K562 (cell line): ENCODE measurements around the gene RCHY1. TPM values are rescaled to one million over a fixed set of nuclear protein-coding genes. Genes with fewer than 3 reads are reported as not detected.
A peak's percentile ranks its signal among the peaks of the same experiment; 100 is the strongest.

ENCODE experiments used
- CBFA2T3 ChIP-seq: fragments of 450-650 bp; IDR thresholded peaks from 2 replicates; pipeline ENCODE4 v1.6.1; 2017
- CEBPG ChIP-seq, 3 experiments: fragments of 200-800 bp in 1 of 3; sonication (Bioruptor generic) in 1 of 3; sonication (generic) in 1 of 3; formaldehyde crosslinking in 1 of 3; IDR thresholded peaks in 2 of 3; conservative IDR thresholded peaks in 1 of 3; 2 replicates each; pipeline versions ENCODE4 v1.6.1 to v1.8.0; 2016 to 2022; ENCODE audit warnings: missing compliant biosample characterization in 2 of 3, missing genetic modification characterization in 2 of 3, mild to moderate bottlenecking in 1 of 3, missing genetic modification reagents in 1 of 3
- CTBP1 ChIP-seq: fragments of 450-650 bp; IDR thresholded peaks from 2 replicates; pipeline ENCODE4 v1.6.1; 2016; ENCODE audit warnings: borderline replicate concordance
- FOXJ2 ChIP-seq: fragments of 200-800 bp; sonication (Bioruptor generic); IDR thresholded peaks from 2 replicates; pipeline ENCODE4 v1.6.1; 2016; ENCODE audit warnings: missing genetic modification characterization, missing compliant biosample characterization
- FOXJ3 ChIP-seq: sonication (generic); formaldehyde crosslinking; IDR thresholded peaks from 2 replicates; pipeline ENCODE4 v1.4.0; 2020; ENCODE audit warnings: mild to moderate bottlenecking, missing genetic modification reagents
- FOXP1 ChIP-seq: sonication (generic); formaldehyde crosslinking; IDR thresholded peaks from 2 replicates; pipeline ENCODE4 v1.8.0; 2022; ENCODE audit warnings: mild to moderate bottlenecking, missing genetic modification reagents
- HNRNPH1 ChIP-seq: fragments of 200-400 bp; formaldehyde crosslinking; optimal IDR thresholded peaks from 2 replicates; pipeline ENCODE3; 2017; ENCODE audit warnings: low read depth, mild to moderate bottlenecking, low read length, moderate library complexity
- MYC ChIP-seq, 2 experiments: fragments of 250-450 bp in 1 of 2; sonication (Bioruptor Pico) in 1 of 2; IDR thresholded peaks; 2 replicates each; pipeline versions ENCODE4 v1.5.1 to v1.6.1; 2012 to 2021; ENCODE audit warnings: low read depth in 2 of 2, borderline replicate concordance in 1 of 2, improper control_type of control experiment in 1 of 2, low read length in 1 of 2, mild to moderate bottlenecking in 1 of 2, moderate library complexity in 1 of 2
- PHF20 ChIP-seq: fragments of 450-650 bp; IDR thresholded peaks from 2 replicates; pipeline ENCODE4 v1.6.1; 2018; ENCODE audit not compliant: partially characterized antibody
- POLR2AphosphoS5 ChIP-seq: IDR thresholded peaks from 2 replicates; pipeline ENCODE4 v1.6.1; 2011; ENCODE audit warnings: mild to moderate bottlenecking, low read depth, low read length, moderate library complexity; ENCODE audit not compliant: control insufficient read depth, insufficient read depth
- PRMT5 ChIP-seq: sonication (generic); formaldehyde crosslinking; IDR thresholded peaks from 2 replicates; pipeline ENCODE4 v1.5.0; 2020; ENCODE audit warnings: missing genetic modification reagents
- RB1 ChIP-seq: fragments of 450-650 bp; IDR thresholded peaks from 2 replicates; pipeline ENCODE4 v1.6.1; 2017; ENCODE audit warnings: low read depth, mild to moderate bottlenecking
- SAFB ChIP-seq: fragments of 200-400 bp; formaldehyde crosslinking; IDR thresholded peaks from 2 replicates; pipeline ENCODE4 v1.6.1; 2017; ENCODE audit warnings: low read depth, low read length, borderline replicate concordance
- TBL1XR1 ChIP-seq, 2 experiments: IDR thresholded peaks; 2 replicates each; pipeline ENCODE4 v1.6.1; 2012; ENCODE audit warnings: improper control_type of control experiment in 2 of 2, low read length in 2 of 2, mild to moderate bottlenecking in 1 of 2
- TEAD2 ChIP-seq: fragments of 450-650 bp; IDR thresholded peaks from 2 replicates; pipeline ENCODE4 v1.6.1; 2016; ENCODE audit warnings: missing genetic modification characterization, control low read depth, missing compliant biosample characterization
- ZEB2 ChIP-seq: fragments of 450-650 bp; IDR thresholded peaks from 2 replicates; pipeline ENCODE4 v1.6.1; 2016
- ZKSCAN1 ChIP-seq: fragments of 150-350 bp; IDR thresholded peaks from 2 replicates; pipeline ENCODE4 v1.6.1; 2016; ENCODE audit warnings: low read depth, low read length
- polyA plus RNA-seq, 8 experiments: library from polyadenylated mRNA; depleted of rRNA in 4 of 8; stranded (reverse) in 5 of 8; unstranded in 3 of 8; fragments of >200 nt; fragmentation: Nextera tagmentation in 2 of 8; fragmentation: Illumina TruSeq in 1 of 8; extraction: Ambion mirVana in 2 of 8; extraction: Trizol in 1 of 8; gene quantifications; 2 replicates each; pipeline versions ENCODE4 v1.2.1 to v1.2.3, GENCODE V29; 2011 to 2014; ENCODE audit warnings: inconsistent platforms in 1 of 8, missing spikeins in 1 of 8
- total RNA-seq, 7 experiments: library from RNA; depleted of rRNA in 6 of 7; stranded (reverse); fragments of >200 nt in 6 of 7; fragmentation: Illumina TruSeq in 2 of 7; extraction: Trizol in 2 of 7; gene quantifications; 2 replicates each; pipeline versions ENCODE4 v1.2.1 to v1.2.3, GENCODE V29; 2011 to 2021; ENCODE audit warnings: low replicate concordance in 1 of 7
- TF ChIP-seq, protein P1 (sequence below): sonication (generic); formaldehyde crosslinking; IDR thresholded peaks from 2 replicates; pipeline ENCODE4 v1.8.0; 2022; ENCODE audit warnings: missing genetic modification reagents, mild to moderate bottlenecking, moderate library complexity, borderline replicate concordance
- TF ChIP-seq, protein P2 (sequence below): fragments of 150-350 bp; conservative IDR thresholded peaks from 2 replicates; pipeline ENCODE4 v1.6.1; 2014; ENCODE audit warnings: low read length
- TF ChIP-seq, protein P3 (sequence below), 2 experiments: fragments of 150-350 bp in 1 of 2; IDR thresholded peaks; 2 replicates each; pipeline ENCODE4 v1.6.1; 2012 to 2016; ENCODE audit warnings: low read depth in 2 of 2, low read length in 2 of 2, mild to moderate bottlenecking in 1 of 2, moderate library complexity in 1 of 2

RCHY1 gene
- total and polyA plus RNA-seq, 9 of the 15 experiments (the other 6 are each of a cell fraction or from before 2014, with no cell fraction given): 27.3 to 85.1 (median 45.9) TPM

DNA sequence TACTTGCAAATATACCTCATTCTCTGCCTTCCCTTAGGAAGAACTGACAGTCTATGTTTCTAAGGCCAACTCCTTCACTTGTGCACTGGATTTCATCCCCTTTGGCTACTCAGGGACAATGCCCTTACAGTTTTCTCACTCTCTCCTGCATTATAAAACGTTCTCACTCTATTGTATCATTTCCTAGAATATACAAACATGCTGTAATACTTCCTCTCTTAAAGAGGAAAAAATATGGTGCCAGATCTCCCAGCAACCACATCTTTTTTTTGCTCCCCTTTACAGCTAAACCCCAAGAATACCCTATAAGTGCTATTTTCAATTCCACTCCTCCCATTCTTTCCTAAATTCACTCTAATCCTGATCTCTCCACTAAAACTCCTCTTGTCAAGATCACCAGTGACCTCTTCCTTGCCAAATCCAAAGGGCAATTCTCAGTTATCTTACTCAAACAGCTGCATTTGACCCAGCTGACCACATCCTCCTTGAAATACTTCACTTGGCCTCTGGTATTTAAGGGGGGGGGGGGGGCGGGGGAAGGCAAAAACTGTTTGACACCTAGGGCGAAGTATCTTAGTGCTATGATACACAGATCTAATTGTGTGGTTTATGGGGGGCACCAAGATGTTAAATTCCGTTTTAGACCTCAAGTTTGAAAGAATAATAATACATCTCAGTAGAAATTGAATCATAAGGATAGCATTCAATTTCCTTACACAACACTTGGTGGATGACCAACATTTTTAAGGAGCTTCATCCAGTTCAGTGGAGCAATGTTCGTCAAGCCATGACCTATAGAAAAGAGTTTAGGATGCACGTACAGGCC is 1.6 kb downstream of the RCHY1 start (continued):
- TF ChIP-seq POLR2AphosphoS5: peak; percentile 86
- TF ChIP-seq, protein P1, sequence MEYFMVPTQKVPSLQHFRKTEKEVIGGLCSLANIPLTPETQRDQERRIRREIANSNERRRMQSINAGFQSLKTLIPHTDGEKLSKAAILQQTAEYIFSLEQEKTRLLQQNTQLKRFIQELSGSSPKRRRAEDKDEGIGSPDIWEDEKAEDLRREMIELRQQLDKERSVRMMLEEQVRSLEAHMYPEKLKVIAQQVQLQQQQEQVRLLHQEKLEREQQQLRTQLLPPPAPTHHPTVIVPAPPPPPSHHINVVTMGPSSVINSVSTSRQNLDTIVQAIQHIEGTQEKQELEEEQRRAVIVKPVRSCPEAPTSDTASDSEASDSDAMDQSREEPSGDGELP (CRISPR knock-in tag): peak; percentile 83
- TF ChIP-seq PHF20: no peak
- no peak for TF ChIP-seq ZKSCAN1
- no peak for TF ChIP-seq TEAD2 (tag)
- peak; percentile 92 for TF ChIP-seq CBFA2T3
- TF ChIP-seq SAFB: no peak
- no peak for TF ChIP-seq FOXP1 (CRISPR knock-in tag)
- TF ChIP-seq MYC (IDR thresholded peaks at IDR 0.05; ENCODE audit: low read depth, low read length): 0 out of 2 replicates have a peak, but pooled peaks have one; percentile 17
- no peak for TF ChIP-seq MYC (CRISPR knock-in tag; IDR thresholded peaks at IDR 0.05; ENCODE audit: borderline replicate concordance, low read depth)
- TF ChIP-seq FOXJ2 (tag): 0 out of 2 replicates have a peak, but pooled peaks have one; percentile 26
- TF ChIP-seq CEBPG (CRISPR knock-in tag; IDR thresholded peaks at IDR 0.05): no peak
- TF ChIP-seq CEBPG (tag; conservative IDR thresholded peaks at IDR 0.05 in 1 of 2, IDR thresholded peaks at IDR 0.05 in 1 of 2): no peak
- TF ChIP-seq TBL1XR1 (IDR thresholded peaks at IDR 0.05; ENCODE audit: low read length in 2 of 2): peak in 1 of 2 experiments; percentile 65; a peak in 2 of 4 replicates
- TF ChIP-seq FOXJ3 (CRISPR knock-in tag): no peak
- no peak for TF ChIP-seq PRMT5 (CRISPR knock-in tag)
- TF ChIP-seq CTBP1: peak; percentile 45; the same call in 1 of the 2 replicates
- TF ChIP-seq HNRNPH1: no peak
- no peak; the same call in 1 of the 2 replicates for TF ChIP-seq ZEB2
- TF ChIP-seq, protein P2, sequence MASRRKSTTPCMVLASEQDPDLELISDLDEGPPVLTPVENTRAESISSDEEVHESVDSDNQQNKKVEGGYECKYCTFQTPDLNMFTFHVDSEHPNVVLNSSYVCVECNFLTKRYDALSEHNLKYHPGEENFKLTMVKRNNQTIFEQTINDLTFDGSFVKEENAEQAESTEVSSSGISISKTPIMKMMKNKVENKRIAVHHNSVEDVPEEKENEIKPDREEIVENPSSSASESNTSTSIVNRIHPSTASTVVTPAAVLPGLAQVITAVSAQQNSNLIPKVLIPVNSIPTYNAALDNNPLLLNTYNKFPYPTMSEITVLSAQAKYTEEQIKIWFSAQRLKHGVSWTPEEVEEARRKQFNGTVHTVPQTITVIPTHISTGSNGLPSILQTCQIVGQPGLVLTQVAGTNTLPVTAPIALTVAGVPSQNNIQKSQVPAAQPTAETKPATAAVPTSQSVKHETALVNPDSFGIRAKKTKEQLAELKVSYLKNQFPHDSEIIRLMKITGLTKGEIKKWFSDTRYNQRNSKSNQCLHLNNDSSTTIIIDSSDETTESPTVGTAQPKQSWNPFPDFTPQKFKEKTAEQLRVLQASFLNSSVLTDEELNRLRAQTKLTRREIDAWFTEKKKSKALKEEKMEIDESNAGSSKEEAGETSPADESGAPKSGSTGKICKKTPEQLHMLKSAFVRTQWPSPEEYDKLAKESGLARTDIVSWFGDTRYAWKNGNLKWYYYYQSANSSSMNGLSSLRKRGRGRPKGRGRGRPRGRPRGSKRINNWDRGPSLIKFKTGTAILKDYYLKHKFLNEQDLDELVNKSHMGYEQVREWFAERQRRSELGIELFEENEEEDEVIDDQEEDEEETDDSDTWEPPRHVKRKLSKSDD: no peak
- TF ChIP-seq RB1: no peak
- TF ChIP-seq, protein P3, sequence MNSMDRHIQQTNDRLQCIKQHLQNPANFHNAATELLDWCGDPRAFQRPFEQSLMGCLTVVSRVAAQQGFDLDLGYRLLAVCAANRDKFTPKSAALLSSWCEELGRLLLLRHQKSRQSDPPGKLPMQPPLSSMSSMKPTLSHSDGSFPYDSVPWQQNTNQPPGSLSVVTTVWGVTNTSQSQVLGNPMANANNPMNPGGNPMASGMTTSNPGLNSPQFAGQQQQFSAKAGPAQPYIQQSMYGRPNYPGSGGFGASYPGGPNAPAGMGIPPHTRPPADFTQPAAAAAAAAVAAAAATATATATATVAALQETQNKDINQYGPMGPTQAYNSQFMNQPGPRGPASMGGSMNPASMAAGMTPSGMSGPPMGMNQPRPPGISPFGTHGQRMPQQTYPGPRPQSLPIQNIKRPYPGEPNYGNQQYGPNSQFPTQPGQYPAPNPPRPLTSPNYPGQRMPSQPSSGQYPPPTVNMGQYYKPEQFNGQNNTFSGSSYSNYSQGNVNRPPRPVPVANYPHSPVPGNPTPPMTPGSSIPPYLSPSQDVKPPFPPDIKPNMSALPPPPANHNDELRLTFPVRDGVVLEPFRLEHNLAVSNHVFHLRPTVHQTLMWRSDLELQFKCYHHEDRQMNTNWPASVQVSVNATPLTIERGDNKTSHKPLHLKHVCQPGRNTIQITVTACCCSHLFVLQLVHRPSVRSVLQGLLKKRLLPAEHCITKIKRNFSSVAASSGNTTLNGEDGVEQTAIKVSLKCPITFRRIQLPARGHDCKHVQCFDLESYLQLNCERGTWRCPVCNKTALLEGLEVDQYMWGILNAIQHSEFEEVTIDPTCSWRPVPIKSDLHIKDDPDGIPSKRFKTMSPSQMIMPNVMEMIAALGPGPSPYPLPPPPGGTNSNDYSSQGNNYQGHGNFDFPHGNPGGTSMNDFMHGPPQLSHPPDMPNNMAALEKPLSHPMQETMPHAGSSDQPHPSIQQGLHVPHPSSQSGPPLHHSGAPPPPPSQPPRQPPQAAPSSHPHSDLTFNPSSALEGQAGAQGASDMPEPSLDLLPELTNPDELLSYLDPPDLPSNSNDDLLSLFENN (IDR thresholded peaks at IDR 0.05; ENCODE audit: low read depth in 2 of 2, low read length in 2 of 2): peak in 1 of 2 experiments; percentile 75; a peak in 2 of 4 replicates
